Measurements from ENCODE around the gene NOXO1. TPM values are rescaled to one million over a fixed set of nuclear protein-coding genes. Genes with fewer than 3 reads are reported as not detected.
A peak's percentile ranks its signal among the peaks of the same experiment; 100 is the strongest.

The NOXO1 gene
- polyA plus RNA-seq, 1 experiment: not detected

DNA sequence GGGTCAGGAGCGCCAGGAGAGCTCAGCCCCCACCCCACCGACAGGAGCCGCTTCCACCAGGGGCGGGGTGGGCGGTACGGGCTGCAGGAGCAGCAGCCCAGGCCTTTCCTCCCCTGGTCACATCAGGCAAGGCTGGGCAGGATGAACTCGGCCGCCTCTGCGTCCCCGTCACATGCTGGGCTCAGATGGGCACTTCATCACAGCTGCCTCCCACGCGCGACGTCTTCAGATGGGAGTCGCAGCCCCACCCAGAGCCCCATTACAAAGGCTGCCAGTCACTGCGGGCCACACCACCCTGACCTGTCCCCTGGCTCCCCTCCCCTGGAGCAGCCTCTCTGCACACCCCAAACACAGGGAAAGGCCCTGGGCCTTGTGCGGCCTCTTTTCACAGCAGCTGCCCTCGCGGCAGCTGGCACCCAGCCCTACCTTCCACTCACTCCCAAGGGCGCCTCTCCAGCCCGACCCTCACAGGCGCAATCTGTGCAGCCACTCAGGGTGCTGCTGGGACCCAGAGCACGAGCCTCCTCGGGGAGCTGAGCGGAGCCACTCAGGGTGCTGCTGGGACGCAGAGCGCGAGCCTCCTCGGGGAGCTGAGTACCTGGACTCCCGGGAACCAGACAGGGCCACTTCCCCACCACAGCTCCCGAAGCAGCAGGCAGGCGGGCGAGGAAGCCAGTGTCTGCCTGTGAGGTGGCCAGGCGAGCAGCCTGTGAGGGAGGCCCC is 23.7 kb upstream of the NOXO1 start:
- CTCF ChIA-PET: interaction anchor here (0.9 to 5.0 kb wide), 5 partner anchors 12 to 135 kb away, joined by 3 to 79 read pairs (median 6); no protein-coding TSS in a partner anchor

DNA sequence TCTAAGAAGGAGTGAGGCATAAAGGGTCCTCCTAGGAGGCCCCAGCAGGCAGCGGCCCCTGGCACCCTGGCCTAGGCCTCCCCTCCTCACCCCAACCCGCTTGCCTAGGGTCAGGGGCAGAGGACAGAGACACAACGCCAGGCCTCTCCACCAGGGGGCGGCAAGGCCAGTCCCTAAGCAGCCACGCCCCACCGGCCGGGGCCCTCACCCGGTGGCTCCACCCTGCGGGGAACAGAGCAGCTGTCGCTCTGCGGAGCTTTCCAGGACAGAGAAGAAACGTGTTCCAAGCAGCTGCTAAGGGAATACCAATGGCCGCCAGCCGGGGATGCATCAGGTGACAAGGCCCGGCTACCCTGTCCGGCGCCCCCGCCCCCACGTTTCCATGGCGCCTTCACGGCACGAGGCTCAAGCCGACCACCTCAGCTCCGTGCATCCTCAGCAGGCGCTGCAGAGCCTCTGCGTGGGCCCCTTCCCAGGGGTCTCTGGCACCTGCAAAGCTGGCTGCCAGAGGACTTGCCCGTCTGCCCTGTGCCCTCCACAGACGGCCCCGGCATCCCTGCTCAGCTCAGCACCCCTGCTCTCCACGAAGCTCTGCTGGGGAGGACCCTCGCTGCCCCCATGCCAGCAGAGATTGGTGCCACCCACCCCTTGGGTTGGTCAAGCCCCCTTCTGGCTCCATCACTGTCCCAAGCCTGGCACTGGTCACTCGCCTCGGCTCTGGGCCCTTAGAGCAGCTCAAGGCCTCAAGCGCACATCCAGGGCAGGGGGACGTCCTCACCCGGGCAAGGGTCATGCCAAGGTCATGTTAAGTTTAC is 22.8 kb upstream of the NOXO1 start:
- H3K27me3 ChIP-seq (ENCODE audit: control insufficient read depth, insufficient read depth, low read length): no peaks in the 10 kb centered on the region
- H3K4me3 ChIP-seq (ENCODE audit: low read depth, low read length): 0 out of 2 replicates have a peak overlapping the region, but pooled peaks have one; percentile 13
- CTCF ChIA-PET: interaction anchor here (0.6 to 5.0 kb wide), 21 partner anchors 9 to 221 kb away, joined by 3 to 79 read pairs (median 3); partner anchors contain the start of genes GFER, NUBP2, PKD1 and RAB26
- TF ChIP-seq, protein P1, sequence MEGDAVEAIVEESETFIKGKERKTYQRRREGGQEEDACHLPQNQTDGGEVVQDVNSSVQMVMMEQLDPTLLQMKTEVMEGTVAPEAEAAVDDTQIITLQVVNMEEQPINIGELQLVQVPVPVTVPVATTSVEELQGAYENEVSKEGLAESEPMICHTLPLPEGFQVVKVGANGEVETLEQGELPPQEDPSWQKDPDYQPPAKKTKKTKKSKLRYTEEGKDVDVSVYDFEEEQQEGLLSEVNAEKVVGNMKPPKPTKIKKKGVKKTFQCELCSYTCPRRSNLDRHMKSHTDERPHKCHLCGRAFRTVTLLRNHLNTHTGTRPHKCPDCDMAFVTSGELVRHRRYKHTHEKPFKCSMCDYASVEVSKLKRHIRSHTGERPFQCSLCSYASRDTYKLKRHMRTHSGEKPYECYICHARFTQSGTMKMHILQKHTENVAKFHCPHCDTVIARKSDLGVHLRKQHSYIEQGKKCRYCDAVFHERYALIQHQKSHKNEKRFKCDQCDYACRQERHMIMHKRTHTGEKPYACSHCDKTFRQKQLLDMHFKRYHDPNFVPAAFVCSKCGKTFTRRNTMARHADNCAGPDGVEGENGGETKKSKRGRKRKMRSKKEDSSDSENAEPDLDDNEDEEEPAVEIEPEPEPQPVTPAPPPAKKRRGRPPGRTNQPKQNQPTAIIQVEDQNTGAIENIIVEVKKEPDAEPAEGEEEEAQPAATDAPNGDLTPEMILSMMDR (IDR thresholded peaks at IDR 0.05; ENCODE audit: low read depth, low read length): peak; percentile 94
- no peak overlapping the region for H3K27ac ChIP-seq (ENCODE audit: low read depth, low read length)
- no peaks in the 10 kb centered on the region; the same call in 1 of the 2 replicates for H3K9me3 ChIP-seq (ENCODE audit: control insufficient read depth, insufficient read depth, low read length)
- POLR2A ChIA-PET: interaction anchor here (0.5 to 2.3 kb wide), 6 partner anchors 10 to 151 kb away, joined by 3 to 13 read pairs (median 4); partner anchors contain the start of genes RPS2 and TRAF7
- DNase-seq (ENCODE audit: low read depth, low spot score): peak; percentile 51

More for the DNA sequence above, 23.7 kb upstream of the NOXO1 start:
- TF ChIP-seq, protein P1 (IDR thresholded peaks at IDR 0.05; ENCODE audit: low read depth, low read length): no peak
- no peaks in the 10 kb centered on the region; the same call in 1 of the 2 replicates for H3K9me3 ChIP-seq (ENCODE audit: control insufficient read depth, insufficient read depth, low read length)
- H3K27ac ChIP-seq (ENCODE audit: low read depth, low read length): no peak overlapping the region
- POLR2A ChIA-PET: interaction anchor here (0.9 to 2.3 kb wide), 3 partner anchors 40 to 150 kb away, joined by 4 to 13 read pairs (median 4); partner anchors contain the start of genes RPS2 and TRAF7
- no peak for DNase-seq (ENCODE audit: low read depth, low spot score)
- H3K27me3 ChIP-seq (ENCODE audit: control insufficient read depth, insufficient read depth, low read length): no peaks in the 10 kb centered on the region
- no peak overlapping the region for H3K4me3 ChIP-seq (ENCODE audit: low read depth, low read length)

DNA sequence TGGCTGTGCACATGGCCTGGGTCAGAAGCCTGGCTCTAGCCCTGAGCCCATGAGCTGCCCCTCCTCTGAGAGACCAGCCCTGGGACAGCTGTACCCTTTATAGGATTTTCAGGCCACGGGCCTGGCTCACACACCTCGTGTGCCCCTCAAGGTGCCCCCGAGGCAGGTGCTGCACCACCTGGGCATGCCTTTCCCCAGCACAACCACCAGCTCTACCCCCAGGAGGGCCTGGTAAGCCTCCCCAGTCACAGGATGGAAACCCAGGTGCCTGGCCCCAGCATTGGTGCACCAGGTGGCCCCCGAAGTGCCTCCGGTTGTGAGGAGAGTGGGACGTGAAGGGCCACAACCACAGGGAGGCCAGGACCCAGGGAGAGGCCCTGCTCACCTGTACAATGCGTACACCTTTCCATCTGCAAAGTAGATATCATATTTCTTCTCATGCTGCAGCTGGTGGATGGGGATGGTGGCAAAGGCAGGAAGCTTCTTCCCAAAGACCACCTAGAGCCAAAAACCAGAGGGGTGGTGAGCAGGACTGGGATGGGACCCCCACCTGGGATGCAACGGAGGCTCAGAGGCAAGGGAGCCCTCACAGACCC is 22.1 kb upstream of the NOXO1 start:
- no peaks in the 10 kb centered on the region; the same call in 1 of the 2 replicates for H3K9me3 ChIP-seq (ENCODE audit: control insufficient read depth, insufficient read depth, low read length)
- ChIA-PET POLR2A (interaction anchor here (0.9 to 2.3 kb wide), 4 partner anchors 9 to 152 kb away, joined by 3 to 13 read pairs (median 6); partner anchors contain the start of genes RPS2 and TRAF7), CTCF (interaction anchor here (0.8 to 5.0 kb wide), 12 partner anchors 8 to 150 kb away, joined by 3 to 79 read pairs (median 4); partner anchors contain the start of genes GFER and RAB26)
- no peak for DNase-seq (ENCODE audit: low read depth, low spot score)
- no peaks in the 10 kb centered on the region for H3K27me3 ChIP-seq (ENCODE audit: control insufficient read depth, insufficient read depth, low read length)
- no peak overlapping the region for H3K27ac ChIP-seq (ENCODE audit: low read depth, low read length)
- TF ChIP-seq, protein P1 (IDR thresholded peaks at IDR 0.05; ENCODE audit: low read depth, low read length): no peak
- no peak overlapping the region for H3K4me3 ChIP-seq (ENCODE audit: low read depth, low read length)

DNA sequence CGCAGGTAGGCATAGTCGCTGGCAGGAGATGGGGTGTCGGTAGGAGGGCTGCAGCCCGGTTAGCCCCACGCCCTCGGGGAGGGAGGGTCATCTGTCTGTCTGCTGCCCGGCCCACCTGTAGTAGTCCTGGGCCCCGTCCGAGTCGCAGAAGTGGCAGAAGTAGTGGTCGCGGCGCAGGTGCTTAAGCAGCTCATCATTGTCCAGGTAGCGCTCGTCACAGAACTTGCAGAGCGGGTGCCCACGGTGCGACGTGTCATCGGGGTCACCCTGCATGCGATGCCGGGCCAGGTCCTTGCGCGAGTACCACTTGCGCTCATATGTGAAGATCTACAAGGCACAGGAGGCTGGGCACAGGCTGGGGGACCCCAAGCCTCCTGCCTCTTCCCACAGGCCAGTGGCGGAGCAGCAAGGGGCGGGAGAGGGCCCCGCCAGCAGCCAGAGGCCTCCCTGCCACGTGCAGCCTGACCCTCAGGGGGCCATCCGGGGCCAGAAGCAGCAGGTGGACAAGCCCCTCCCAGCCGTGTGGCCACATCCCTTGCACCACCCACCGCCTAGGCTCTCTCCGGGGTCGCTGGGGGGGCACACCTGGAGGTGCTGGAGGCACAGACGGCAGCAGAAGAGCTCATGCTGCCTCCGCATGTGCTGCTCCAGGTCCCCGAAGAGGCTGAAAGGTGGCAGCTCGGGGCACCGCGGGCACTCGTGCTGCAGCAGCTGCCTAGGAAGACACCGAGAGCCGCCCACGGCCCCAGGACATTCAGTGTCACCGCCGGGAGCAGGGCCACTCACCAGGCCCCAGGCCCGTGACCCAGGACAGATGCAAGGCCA is 21.3 kb upstream of the NOXO1 start:
- H3K27me3 ChIP-seq (ENCODE audit: control insufficient read depth, insufficient read depth, low read length): no peaks in the 10 kb centered on the region
- no peak overlapping the region for H3K4me3 ChIP-seq (ENCODE audit: low read depth, low read length)
- CTCF ChIA-PET: interaction anchor here (0.9 to 5.0 kb wide), 9 partner anchors 10 to 150 kb away, joined by 3 to 79 read pairs (median 4); partner anchors contain the start of genes GFER and RAB26
- H3K27ac ChIP-seq (ENCODE audit: low read depth, low read length): no peak overlapping the region
- no peak for DNase-seq (ENCODE audit: low read depth, low spot score)
- no peaks in the 10 kb centered on the region; the same call in 1 of the 2 replicates for H3K9me3 ChIP-seq (ENCODE audit: control insufficient read depth, insufficient read depth, low read length)
- TF ChIP-seq, protein P1 (IDR thresholded peaks at IDR 0.05; ENCODE audit: low read depth, low read length): no peak
- POLR2A ChIA-PET: interaction anchor here (2.3 kb wide), 1 partner anchor 153 kb away, joined by 13 read pairs; the partner anchor contains the start of gene TRAF7

Data from AG04450 (cell line).